WTC11 (cell line): ENCODE data around the gene SNX21. TPM values are rescaled to one million over a fixed set of nuclear protein-coding genes. Genes with fewer than 3 reads are reported as not detected.

ENCODE experiments used
- ATAC-seq: fragments of 200-7000 bp; cut with Tn5 transposase; 2 replicates; pipeline ENCODE4 v1.10.0; 2021; ENCODE audit warnings: mild to moderate bottlenecking, moderate library complexity
- CTCF ChIA-PET: fragments of 300-600 bp; sonication (Branson Sonifier 250); formaldehyde crosslinking; loops from one replicate; lab custom pipeline; 2021; ENCODE audit warnings: antibody characterized with exemption; lab: Charles Lee
- POLR2A ChIA-PET: fragments of 350-600 bp; sonication (Branson Sonifier 250); formaldehyde crosslinking; loops from one replicate; lab custom pipeline; 2021; ENCODE audit warnings: antibody characterized with exemption; lab: Charles Lee
- DNase-seq: peaks from one replicate; pipeline ENCODE4 v3.0.0; 2021; ENCODE audit warnings: low spot score
- H3K27ac Mint-ChIP-seq: 2 replicates; pipeline ENCODE4 v1.8.0; 2021; ENCODE audit warnings: mixed read lengths
- H3K27me3 Mint-ChIP-seq: 2 replicates; pipeline ENCODE4 v1.8.0; 2021; ENCODE audit warnings: low read depth, mild to moderate bottlenecking, moderate library complexity, mixed read lengths
- H3K36me3 Mint-ChIP-seq: 2 replicates; pipeline ENCODE4 v1.8.0; 2021; ENCODE audit warnings: mixed read lengths
- H3K4me1 Mint-ChIP-seq: 2 replicates; pipeline ENCODE4 v1.8.0; 2022; ENCODE audit warnings: mixed read lengths
- H3K4me3 Mint-ChIP-seq: 2 replicates; pipeline ENCODE4 v1.8.0; 2021; ENCODE audit warnings: mild to moderate bottlenecking, moderate library complexity, mixed read lengths
- H3K9me3 Mint-ChIP-seq: 2 replicates; pipeline ENCODE4 v1.8.0; 2021; ENCODE audit warnings: mixed read lengths
- CBFB ChIP-seq: sonication (generic); formaldehyde crosslinking; IDR thresholded peaks from 2 replicates; pipeline ENCODE4 v1.8.1; 2022; ENCODE audit warnings: mild to moderate bottlenecking, low read depth, missing genetic modification reagents
- EMX1 ChIP-seq: fragments of 250-450 bp; sonication (Bioruptor Pico); IDR thresholded peaks from 2 replicates; pipeline ENCODE4 v1.8.0; 2021; ENCODE audit warnings: mild to moderate bottlenecking
- HMGA2 ChIP-seq: fragments of 250-450 bp; sonication (Bioruptor Pico); IDR thresholded peaks from 2 replicates; pipeline ENCODE4 v1.4.0; 2021; ENCODE audit warnings: mild to moderate bottlenecking, moderate library complexity
- KAT7 ChIP-seq: sonication (generic); formaldehyde crosslinking; IDR thresholded peaks from 2 replicates; pipeline ENCODE4 v1.8.1; 2023; ENCODE audit warnings: missing genetic modification reagents, mild to moderate bottlenecking, borderline replicate concordance
- MXD4 ChIP-seq: fragments of 250-450 bp; sonication (Bioruptor Pico); IDR thresholded peaks from 2 replicates; pipeline ENCODE4 v1.8.0; 2021; ENCODE audit warnings: mild to moderate bottlenecking, moderate library complexity, borderline replicate concordance
- NR2C2 ChIP-seq: sonication (generic); formaldehyde crosslinking; IDR thresholded peaks from 2 replicates; pipeline ENCODE4 v1.8.0; 2022; ENCODE audit warnings: mild to moderate bottlenecking, missing genetic modification reagents
- PRRX2 ChIP-seq: fragments of 250-450 bp; sonication (Bioruptor Pico); IDR thresholded peaks from 2 replicates; pipeline ENCODE4 v1.8.0; 2021; ENCODE audit warnings: mild to moderate bottlenecking
- total RNA-seq: library from RNA; stranded (reverse); gene quantifications from 3 replicates; pipeline ENCODE4 v1.2.3, GENCODE V29; 2021
- TF ChIP-seq, protein P1 (sequence below): sonication (generic); formaldehyde crosslinking; IDR thresholded peaks from 2 replicates; pipeline ENCODE4 v1.8.1; 2022; ENCODE audit warnings: low read depth, missing genetic modification reagents, borderline replicate concordance
- TF ChIP-seq, protein P2 (sequence below): sonication (generic); formaldehyde crosslinking; IDR thresholded peaks from 2 replicates; pipeline ENCODE4 v1.8.1; 2023; ENCODE audit warnings: mild to moderate bottlenecking, missing genetic modification reagents, moderate library complexity
- TF ChIP-seq, protein P3 (sequence below): sonication (generic); formaldehyde crosslinking; IDR thresholded peaks from 2 replicates; pipeline ENCODE4 v1.8.0; 2022; ENCODE audit warnings: mild to moderate bottlenecking, missing genetic modification reagents
- TF ChIP-seq, protein P4 (sequence below): fragments of 250-450 bp; sonication (Bioruptor Pico); IDR thresholded peaks from 2 replicates; pipeline ENCODE4 v1.9.0; 2021; ENCODE audit warnings: mild to moderate bottlenecking, borderline replicate concordance
- TF ChIP-seq, protein P5 (sequence below): sonication (generic); formaldehyde crosslinking; IDR thresholded peaks from 2 replicates; pipeline ENCODE4 v1.8.1; 2023; ENCODE audit warnings: mild to moderate bottlenecking, missing genetic modification reagents
- TF ChIP-seq, protein P6 (sequence below): sonication (generic); formaldehyde crosslinking; IDR thresholded peaks from 2 replicates; pipeline ENCODE4 v1.8.1; 2022; ENCODE audit warnings: mild to moderate bottlenecking, moderate library complexity, missing genetic modification reagents
- TF ChIP-seq, protein P7 (sequence below): sonication (generic); formaldehyde crosslinking; IDR thresholded peaks from 2 replicates; pipeline ENCODE4 v1.8.1; 2023; ENCODE audit warnings: mild to moderate bottlenecking, missing genetic modification reagents, moderate library complexity
- TF ChIP-seq, protein P8 (sequence below): sonication (generic); formaldehyde crosslinking; IDR thresholded peaks from 2 replicates; pipeline ENCODE4 v1.8.1; 2022; ENCODE audit warnings: mild to moderate bottlenecking, missing genetic modification reagents, moderate library complexity, borderline replicate concordance

Gene SNX21
- total RNA-seq, 1 experiment from 2014 or later = 17.9 TPM

DNA sequence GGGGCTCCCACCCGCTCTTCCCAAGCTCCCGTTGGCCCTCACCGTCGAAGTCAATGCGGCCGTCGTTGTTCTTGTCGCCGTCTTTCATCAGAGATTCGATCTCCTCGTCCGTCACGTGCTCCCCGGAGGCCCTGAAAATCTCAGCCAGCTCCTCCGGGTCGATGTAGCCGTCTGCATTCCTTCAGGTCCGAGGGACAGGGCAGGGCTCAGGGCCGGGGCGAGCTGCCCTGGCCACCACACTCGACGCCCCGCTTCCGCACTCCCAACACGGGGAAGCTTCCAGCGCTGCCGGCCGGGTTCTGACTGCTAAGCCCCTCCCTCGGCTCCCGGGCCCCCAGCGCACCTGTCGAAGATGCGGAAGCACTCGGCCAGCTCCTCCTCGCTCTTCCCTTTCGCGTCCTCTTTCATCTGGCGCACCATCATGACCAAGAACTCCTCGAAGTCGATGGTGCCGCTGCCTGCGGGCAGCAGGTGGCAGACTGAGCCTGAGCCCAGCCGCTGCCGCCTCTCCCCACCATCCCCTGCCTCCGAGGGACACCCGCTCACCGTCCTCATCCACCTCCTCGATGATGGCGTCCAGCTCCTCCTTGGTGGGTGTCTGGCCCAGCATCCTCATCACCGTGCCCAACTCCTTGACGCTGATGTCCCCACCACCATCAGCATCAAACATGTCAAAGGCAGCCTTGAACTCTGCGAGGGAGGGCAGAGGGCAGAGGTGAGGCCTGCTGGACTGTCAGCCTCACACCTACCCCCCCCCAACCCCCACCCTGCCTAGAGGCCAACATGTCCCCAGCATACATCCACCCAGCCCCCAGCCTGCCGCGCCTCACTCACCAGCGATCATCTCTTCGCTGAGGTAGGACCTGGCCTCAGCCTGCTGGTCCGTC is 9.4 kb upstream of the SNX21 start (continued):
- TF ChIP-seq, protein P1, sequence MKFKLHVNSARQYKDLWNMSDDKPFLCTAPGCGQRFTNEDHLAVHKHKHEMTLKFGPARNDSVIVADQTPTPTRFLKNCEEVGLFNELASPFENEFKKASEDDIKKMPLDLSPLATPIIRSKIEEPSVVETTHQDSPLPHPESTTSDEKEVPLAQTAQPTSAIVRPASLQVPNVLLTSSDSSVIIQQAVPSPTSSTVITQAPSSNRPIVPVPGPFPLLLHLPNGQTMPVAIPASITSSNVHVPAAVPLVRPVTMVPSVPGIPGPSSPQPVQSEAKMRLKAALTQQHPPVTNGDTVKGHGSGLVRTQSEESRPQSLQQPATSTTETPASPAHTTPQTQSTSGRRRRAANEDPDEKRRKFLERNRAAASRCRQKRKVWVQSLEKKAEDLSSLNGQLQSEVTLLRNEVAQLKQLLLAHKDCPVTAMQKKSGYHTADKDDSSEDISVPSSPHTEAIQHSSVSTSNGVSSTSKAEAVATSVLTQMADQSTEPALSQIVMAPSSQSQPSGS (CRISPR knock-in tag) = no peak; the same call in 1 of the 2 replicates
- TF ChIP-seq, protein P2, sequence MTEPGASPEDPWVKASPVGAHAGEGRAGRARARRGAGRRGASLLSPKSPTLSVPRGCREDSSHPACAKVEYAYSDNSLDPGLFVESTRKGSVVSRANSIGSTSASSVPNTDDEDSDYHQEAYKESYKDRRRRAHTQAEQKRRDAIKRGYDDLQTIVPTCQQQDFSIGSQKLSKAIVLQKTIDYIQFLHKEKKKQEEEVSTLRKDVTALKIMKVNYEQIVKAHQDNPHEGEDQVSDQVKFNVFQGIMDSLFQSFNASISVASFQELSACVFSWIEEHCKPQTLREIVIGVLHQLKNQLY (CRISPR knock-in tag) = no peak
- TF ChIP-seq, protein P3, sequence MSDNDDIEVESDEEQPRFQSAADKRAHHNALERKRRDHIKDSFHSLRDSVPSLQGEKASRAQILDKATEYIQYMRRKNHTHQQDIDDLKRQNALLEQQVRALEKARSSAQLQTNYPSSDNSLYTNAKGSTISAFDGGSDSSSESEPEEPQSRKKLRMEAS (CRISPR knock-in tag) = peak; percentile 96
- no peak for TF ChIP-seq PRRX2 (CRISPR knock-in tag)
- TF ChIP-seq EMX1 (CRISPR knock-in tag) = no peak
- TF ChIP-seq MXD4 (CRISPR knock-in tag) = no peak
- TF ChIP-seq NR2C2 (CRISPR knock-in tag) = no peak
- TF ChIP-seq, protein P4, sequence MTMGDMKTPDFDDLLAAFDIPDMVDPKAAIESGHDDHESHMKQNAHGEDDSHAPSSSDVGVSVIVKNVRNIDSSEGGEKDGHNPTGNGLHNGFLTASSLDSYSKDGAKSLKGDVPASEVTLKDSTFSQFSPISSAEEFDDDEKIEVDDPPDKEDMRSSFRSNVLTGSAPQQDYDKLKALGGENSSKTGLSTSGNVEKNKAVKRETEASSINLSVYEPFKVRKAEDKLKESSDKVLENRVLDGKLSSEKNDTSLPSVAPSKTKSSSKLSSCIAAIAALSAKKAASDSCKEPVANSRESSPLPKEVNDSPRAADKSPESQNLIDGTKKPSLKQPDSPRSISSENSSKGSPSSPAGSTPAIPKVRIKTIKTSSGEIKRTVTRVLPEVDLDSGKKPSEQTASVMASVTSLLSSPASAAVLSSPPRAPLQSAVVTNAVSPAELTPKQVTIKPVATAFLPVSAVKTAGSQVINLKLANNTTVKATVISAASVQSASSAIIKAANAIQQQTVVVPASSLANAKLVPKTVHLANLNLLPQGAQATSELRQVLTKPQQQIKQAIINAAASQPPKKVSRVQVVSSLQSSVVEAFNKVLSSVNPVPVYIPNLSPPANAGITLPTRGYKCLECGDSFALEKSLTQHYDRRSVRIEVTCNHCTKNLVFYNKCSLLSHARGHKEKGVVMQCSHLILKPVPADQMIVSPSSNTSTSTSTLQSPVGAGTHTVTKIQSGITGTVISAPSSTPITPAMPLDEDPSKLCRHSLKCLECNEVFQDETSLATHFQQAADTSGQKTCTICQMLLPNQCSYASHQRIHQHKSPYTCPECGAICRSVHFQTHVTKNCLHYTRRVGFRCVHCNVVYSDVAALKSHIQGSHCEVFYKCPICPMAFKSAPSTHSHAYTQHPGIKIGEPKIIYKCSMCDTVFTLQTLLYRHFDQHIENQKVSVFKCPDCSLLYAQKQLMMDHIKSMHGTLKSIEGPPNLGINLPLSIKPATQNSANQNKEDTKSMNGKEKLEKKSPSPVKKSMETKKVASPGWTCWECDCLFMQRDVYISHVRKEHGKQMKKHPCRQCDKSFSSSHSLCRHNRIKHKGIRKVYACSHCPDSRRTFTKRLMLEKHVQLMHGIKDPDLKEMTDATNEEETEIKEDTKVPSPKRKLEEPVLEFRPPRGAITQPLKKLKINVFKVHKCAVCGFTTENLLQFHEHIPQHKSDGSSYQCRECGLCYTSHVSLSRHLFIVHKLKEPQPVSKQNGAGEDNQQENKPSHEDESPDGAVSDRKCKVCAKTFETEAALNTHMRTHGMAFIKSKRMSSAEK (CRISPR knock-in tag) = no peak
- TF ChIP-seq, protein P5, sequence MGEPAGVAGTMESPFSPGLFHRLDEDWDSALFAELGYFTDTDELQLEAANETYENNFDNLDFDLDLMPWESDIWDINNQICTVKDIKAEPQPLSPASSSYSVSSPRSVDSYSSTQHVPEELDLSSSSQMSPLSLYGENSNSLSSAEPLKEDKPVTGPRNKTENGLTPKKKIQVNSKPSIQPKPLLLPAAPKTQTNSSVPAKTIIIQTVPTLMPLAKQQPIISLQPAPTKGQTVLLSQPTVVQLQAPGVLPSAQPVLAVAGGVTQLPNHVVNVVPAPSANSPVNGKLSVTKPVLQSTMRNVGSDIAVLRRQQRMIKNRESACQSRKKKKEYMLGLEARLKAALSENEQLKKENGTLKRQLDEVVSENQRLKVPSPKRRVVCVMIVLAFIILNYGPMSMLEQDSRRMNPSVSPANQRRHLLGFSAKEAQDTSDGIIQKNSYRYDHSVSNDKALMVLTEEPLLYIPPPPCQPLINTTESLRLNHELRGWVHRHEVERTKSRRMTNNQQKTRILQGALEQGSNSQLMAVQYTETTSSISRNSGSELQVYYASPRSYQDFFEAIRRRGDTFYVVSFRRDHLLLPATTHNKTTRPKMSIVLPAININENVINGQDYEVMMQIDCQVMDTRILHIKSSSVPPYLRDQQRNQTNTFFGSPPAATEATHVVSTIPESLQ (CRISPR knock-in tag) = no peak
- TF ChIP-seq KAT7 = 0 out of 2 replicates have a peak, but pooled peaks have one; percentile 66

DNA sequence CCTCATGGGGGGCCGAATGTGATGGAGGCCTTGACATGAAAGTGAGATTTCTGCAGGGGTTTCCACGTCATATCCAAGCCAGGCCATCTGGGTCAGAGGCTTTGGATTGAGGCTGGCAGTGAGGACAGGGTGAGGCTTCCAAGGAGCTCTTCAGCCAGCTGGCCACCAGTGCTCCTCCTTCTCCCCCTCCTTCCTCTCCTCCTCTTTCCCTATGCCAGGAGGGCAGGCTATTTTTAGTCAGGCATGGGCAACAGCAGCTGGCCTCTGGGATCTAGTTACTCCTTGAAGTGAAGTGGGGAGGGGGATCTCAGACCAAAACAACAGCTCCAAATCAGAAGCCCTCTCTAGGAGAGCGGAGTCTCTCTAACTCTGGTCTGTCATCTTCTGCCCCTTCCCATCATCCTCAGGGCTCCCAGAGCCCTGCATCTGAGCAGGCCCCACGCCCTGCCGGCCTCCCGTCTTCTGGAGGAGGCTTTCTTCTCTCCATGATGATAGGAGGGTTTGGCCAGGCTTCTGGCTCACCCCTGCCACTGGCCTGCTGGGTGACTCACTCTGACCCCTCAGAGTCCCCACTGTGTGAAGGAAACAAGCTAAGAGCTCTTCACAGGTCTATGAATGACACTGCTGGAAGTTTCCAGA is 7.1 kb upstream of the SNX21 start:
- Mint-ChIP-seq H3K4me1 (peaks cover 26% of the 10 kb centered on the region), H3K9me3 (no peaks in the 10 kb centered on the region), H3K27me3 (peaks cover 23% of the 10 kb centered on the region), H3K4me3 (no peak overlapping the region), H3K36me3 (no peaks in the 10 kb centered on the region), H3K27ac (peak overlapping the region; percentile 27)
- CTCF ChIA-PET = interaction anchor here (0.6 to 1.6 kb wide), 5 partner anchors 13 to 185 kb away, joined by 3 to 6 read pairs (median 5); no protein-coding TSS in a partner anchor
- ATAC-seq = no peak
- TF ChIP-seq HMGA2 (CRISPR knock-in tag) = no peak
- TF ChIP-seq, protein P6, sequence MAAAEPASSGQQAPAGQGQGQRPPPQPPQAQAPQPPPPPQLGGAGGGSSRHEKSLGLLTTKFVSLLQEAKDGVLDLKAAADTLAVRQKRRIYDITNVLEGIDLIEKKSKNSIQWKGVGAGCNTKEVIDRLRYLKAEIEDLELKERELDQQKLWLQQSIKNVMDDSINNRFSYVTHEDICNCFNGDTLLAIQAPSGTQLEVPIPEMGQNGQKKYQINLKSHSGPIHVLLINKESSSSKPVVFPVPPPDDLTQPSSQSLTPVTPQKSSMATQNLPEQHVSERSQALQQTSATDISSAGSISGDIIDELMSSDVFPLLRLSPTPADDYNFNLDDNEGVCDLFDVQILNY (CRISPR knock-in tag) = no peak
- no peak for TF ChIP-seq CBFB
- TF ChIP-seq, protein P7, sequence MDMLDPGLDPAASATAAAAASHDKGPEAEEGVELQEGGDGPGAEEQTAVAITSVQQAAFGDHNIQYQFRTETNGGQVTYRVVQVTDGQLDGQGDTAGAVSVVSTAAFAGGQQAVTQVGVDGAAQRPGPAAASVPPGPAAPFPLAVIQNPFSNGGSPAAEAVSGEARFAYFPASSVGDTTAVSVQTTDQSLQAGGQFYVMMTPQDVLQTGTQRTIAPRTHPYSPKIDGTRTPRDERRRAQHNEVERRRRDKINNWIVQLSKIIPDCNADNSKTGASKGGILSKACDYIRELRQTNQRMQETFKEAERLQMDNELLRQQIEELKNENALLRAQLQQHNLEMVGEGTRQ (CRISPR knock-in tag) = no peak
- TF ChIP-seq, protein P8, sequence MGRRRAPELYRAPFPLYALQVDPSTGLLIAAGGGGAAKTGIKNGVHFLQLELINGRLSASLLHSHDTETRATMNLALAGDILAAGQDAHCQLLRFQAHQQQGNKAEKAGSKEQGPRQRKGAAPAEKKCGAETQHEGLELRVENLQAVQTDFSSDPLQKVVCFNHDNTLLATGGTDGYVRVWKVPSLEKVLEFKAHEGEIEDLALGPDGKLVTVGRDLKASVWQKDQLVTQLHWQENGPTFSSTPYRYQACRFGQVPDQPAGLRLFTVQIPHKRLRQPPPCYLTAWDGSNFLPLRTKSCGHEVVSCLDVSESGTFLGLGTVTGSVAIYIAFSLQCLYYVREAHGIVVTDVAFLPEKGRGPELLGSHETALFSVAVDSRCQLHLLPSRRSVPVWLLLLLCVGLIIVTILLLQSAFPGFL (CRISPR knock-in tag) = no peak
- no peak for DNase-seq
- POLR2A ChIA-PET = interaction anchor here (0.9 kb wide), 1 partner anchor 107 kb away, joined by 3 read pairs; no protein-coding TSS in a partner anchor
